NCI-H146 treated with DMSO at 0.1 percent for 48 hours (cell line): Measurements from ENCODE around the gene IRF2BP2.

Experiments
- DNase-seq: peaks from one replicate; lab custom pipeline; 2025; ENCODE audit not compliant: unreplicated experiment; lab: John Stamatoyannopoulos, UW

The IRF2BP2 gene

DNA sequence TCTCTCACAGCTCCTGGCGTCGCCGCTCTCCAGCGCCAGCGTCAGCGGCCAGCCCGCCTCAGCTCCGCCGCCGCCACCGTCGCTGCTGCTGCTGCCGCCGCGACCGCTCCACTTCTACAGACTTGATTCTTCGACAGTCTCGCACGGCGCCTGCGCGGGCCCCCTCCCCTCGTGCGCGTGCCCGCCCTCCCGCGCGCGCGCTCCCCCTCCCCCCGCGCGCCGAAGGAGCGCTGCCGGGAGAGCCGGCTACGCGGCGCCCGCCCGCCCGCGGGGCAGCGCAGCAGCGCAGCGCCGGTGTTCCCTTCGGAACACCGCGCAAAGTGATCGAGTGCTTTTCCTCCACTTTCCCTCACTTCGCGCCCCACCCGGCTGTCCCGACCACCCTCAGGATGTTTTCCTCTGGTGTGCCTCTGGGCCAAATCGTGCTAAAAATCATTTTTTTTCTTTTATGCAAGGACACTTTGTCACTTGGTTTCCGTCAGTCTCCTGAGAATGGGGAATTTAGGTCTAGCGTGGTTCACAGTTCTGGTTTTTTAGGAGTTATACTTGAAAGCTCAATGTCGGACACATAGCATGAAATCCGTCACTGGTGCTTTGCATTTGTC, at the start of gene IRF2BP2:
Gene IRF2BP2, minus strand, starts transcription at position 118 of the 605 bp plus-strand sequence. CDS start 684 bp downstream, outside the sequence.
- DNase-seq = peak; percentile 74

DNA sequence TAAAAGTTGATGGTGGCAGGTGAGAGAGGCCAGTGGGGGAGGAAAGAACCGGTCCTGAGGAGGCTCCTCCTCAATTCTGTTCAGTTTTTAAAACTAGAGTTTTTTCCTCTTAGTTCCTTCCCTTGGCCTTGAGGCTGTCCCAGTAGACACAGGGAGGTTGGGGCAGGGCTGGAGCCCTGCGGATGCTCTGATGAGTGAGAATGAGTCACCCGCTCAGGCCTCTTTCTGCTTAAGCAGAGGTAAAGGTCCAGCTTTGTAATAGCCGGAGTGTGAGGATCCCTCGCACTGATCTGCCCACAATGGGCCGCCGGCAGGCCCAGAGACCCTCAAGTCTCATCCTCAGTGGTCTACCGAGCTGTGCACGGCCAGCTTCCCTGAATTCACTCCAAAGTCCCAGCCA, 49.6 kb upstream of the IRF2BP2 start:
- DNase-seq = no peak

DNA sequence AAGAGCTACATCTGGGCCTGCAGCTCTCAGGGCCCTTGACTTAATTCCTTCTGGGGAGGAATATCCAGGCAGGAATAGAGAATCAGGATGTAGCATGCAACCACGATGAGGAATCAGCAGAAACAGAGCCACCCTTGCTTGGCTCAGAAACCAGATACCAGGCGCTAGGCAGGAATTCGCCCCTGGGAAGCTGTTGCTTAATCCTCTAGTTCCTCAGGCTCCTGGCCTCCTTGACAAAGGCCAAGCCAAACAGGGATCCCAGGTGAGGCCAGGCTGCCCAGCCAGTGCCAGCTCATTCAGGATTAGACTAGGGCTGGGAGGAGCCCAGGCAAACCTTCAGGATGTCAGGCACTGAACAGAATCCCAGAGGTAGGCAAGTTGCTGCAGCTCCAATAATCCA, 48.2 kb upstream of the IRF2BP2 start:
- DNase-seq = no peak

DNA sequence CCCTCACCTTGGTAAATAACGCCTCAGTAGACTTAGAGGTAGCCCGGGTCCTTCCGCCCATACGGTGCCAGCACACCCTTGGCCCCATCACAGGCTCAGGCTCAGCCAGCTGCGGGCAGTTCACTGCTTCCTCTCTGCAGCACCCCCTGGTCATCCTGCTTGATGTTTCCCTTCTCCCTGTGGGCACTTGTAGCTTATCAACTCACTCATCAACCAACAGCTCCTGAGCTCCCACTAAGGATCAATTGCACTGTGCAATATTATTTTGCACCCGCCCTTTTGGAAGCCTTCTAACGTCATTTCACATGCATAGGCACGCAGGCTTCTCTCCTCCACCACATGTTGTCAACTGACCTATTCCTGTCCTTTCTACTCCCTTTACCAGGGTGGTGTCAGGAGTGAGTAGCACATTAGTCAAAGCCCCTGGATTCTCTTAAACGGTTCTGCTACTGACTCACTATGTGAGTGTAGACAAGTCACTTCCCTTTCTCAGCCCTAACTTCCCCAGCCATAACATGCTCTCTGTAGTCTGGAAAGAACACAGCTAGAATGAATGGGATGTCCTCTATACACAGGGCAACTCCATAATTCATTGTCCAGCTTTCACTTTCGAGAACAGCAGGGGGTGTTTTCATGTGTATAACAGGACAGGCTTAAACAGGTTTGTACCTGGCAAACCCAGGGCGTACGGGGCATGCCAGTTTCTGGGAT, 47.1 kb upstream of the IRF2BP2 start:
- no peak for DNase-seq

DNA sequence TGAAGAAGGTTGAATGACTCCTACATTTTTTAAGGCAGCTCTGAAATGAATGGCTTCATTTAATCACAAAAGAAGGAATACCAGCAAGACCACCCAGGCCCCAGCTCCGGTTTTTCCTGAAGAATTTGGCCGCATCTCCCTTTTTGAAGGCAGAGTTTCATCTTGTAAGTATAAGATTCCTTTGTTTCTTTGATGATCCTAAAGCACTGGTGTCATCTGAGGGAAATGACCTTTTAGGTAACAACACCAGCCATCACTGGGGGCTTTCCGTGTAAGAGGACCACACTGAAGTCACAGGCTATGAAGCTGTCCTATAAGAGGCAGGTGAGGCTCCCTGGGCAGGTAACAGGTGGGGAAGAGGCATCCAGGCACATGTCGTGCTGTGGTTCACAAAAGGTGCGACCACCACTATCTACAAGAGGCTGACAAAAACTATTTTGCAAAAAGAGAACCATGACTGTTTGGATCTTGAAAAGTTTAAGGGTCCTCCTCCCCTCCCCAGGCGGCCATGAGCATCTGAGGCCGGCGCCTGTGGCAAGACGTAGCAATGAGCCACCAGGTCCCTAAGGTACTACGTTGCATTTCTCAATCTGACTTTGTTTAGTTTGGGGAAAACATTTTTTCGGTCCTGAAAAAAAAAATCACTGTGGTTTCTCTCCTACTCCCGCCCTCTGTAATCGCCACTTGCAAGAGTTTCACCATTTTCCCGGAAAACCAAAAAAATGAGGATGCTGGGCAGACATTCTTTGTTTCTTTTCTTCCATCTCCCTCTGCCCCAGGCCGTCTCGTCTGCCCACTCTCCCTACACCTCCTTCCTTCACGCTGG, 46.3 kb upstream of the IRF2BP2 start:
- DNase-seq = no peak

DNA sequence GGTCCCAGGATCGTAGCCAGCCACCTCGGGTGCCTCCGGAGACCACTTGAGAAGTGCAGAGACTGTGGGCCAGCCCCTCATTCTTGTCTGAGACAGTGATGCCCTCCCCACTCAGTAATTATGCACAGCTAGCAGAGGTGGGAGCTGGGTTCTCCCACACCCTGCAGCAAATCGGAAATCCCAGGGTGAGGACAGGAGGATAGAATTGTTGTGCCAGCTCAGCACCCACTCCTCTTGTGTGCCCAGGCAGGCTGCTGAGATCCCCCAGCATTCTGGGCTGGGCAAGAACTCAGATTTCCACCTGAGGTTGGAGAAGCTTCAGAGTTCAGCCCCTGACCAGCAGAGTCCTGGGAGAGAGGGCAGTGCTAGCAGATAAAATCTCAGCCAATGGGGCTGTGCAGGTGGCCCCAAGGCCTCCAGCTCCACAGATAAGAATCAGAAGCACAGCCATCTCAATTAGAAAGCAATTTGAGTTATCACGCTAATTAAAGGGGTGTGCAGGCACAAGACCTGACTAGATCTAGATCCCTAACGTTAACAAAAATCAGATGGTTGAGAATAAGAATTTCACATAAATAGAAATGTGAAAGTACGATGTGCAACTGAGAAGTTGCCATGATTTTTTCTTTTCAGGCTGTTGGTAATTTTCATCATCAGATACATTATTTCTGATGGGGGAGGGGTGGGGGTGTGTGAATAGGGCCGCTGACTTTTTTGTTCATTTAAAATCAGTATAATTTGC, 45.5 kb upstream of the IRF2BP2 start:
- DNase-seq = peak; percentile 59

DNA sequence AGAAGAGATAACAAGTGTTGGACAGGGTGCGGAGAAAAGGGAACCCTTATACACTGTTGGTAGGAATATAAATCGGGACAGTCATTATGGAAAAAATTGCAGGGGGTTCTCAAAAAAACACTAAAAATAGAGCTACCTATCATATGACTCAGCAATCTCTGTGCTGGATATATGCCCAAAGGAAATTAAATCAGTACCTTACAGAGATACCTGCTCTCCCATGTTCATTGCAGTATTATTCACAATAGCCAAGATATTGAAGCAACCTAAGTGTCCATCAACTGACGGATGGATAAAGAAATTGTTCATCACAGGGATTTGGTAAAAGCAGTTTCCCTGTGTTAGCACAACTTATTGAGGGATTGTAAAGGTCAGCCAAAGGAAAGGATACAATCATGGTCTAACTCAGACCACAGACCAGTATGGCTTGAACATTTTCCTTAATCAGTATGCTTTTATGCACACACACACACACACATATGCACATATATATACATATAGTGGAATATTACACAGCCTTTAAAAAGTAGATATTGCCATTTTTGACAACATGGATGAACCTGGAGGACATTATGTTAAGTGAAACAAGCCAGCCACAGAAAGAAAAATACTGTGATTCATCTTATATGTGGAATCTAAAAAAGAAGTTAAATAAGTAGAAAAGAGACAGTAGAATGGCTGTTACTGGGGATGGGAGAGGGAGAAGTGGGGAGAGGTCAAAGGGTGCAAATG, 44.2 kb upstream of the IRF2BP2 start:
- no peak for DNase-seq

DNA sequence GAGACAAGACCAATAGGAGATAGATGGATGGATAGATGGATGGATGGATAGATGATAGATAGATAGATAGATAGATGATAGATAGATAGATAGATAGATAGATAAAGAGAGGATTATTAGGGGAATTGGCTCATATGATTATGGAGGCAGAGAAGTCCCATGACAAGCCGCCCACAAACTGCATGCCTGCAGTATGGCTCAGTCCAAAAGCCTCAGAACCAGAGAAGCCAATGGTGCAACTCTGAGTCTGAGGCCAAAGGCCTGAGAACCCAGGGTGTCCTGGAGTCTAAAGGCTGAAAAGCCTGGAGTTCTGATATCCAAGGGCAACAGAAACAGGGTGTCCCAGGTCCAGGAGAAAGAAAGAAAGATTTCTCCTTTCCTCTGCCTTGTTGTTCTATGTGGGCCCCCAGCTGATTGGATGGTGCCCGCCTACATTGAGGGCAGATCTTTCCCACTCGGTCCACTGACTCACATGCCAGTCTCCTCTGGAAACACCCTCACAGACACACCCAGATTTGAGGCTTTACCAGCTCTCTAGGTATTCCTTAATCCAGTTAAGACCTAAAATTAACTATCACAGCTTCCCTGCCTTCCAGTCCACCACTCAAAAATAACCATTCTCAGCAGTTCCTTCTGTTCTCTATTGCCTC, 39.6 kb upstream of the IRF2BP2 start:
- DNase-seq = no peak

DNA sequence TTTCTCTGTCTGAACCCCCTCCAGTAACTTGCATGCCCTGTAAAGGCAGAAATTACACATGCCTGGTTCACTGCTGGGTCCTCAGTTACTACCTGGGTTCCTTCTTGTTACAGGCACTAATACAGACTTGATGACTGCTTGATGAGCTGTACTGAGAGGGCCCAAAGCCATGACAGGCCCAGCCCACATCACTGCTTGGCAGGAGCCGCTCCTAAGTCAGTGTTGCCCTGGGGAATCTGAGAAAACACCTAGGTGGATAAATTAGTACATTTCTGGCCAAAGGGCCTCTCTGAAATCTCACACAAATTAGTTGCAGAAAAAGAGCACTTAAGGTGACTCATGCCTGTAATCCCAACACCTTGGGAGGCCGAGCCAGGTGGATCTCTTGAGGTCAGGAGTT, 37.8 kb upstream of the IRF2BP2 start:
- no peak for DNase-seq

DNA sequence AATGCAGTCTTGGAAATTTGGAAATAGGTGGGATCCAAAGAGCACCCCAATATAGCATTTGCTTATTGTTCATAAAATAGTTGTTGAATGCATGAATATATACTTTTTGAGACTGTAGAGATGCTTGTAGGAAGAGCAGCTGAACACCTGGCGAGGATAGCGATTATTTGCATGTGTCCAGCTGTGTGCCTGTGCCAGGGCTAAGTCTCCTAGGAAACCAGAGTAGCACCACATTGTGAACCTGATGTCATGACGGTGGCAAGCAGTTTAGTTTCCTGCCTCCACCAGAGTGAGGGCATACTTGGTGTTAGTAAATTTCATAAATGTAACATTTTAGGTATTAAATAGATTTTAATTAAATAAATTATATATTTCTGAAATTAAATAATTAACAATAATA, 37.3 kb upstream of the IRF2BP2 start:
- DNase-seq = peak; percentile 77

DNA sequence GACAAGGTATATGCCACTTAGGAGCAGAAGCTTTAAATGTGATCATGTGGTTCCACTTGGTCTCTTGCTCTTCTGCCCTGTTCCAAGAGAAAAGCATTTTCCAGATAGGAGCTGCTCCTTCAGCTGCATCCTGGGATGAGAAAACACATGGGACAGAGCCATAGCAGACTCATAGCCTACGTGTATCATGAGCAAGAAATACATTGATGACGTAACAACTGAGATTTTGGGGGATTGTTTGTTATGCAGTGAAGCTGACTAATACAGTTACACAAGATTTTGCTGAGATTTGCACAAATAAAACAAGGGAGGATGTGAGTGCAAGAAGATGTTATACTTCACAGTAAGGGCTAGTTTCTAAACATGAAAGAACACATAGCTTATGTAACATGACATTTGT, 36.0 kb upstream of the IRF2BP2 start:
- no peak for DNase-seq

DNA sequence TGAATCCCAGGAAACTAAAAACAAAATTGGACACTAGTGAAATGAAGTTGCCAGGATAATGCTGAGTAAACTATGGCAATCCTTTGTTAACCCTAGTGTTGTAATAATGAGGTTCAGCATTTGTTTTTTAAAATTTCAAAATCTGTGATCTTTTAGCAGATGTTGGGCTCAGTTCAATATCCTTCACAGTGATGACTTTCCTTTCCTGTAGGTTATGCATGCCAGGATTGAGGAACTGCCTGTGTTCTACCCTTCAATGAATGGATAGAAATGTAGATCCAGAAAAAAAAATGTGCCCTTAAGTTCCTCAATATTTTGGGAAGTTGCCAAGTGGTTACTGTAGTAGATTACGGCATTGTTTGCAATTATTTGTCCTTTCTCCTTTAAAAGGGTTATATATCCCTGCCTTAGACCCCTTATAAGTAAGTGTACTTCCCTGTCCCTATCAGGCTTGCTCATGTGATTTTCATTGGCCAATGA, 35.5 kb upstream of the IRF2BP2 start:
- no peak for DNase-seq

DNA sequence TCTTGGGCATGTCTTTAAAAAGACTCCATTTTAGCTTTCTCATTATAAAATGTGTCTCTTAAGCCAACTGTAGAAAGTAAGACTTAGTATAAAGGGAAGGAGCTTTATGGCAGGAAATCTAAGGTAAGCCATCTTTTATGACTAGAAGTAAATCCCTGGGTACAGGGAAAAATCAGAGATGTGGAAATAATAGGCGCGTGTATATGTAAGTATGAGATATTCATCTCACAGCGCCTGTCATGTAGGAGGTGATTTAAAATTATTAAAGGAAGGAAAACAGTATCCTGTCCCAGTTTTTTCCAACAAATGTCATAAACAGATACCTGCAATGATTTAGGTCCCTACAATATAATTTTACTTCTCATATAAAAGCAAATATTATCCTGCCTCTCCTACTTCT, 35.0 kb upstream of the IRF2BP2 start:
- no peak for DNase-seq

DNA sequence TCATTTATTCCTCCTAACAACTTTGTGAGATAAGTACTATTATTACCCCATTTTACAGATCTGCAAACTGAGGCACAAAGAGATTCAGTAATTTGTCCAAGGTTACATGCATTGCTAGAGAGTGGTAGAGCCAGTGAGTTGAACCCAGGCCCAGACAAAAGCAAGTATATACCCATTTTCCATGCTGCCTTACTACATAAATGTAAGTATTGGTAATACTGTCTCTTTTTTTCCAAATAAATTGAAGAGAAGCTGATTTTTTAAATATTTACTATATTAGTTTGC, 33.8 kb upstream of the IRF2BP2 start:
- DNase-seq = no peak

DNA sequence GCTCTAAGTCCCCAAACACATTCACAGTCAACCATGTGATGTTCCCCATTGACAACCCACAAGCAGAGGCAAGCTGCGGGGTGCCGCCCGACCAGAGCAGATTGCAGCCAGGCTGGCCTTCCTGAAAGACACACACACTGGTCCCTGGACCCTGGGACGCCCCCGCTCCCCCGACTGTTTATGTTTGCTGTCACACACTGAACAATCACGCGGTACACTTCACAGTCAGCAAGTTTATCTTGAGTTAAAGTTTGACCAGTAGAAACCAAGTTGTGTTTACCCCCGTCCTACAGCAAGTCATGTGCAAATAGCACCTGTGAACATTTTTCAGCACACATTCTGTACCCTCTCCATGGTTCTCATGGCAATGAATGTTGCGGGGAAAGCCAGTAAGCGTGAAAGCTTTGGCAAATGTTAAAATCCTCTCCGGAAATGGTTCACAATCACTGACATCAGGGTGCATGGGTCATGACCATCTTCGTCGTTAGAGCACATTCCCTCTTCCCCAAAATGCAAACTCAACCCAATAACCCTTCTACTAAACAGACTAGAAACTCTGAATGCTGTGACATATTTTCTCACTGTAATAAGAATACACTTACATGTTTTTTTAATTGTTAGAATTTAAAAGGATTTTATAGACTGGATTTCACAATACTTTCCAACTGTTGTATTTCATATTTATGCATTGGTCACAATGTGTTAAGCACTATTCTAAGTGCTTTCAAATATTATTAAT, 33.3 kb upstream of the IRF2BP2 start:
- no peak for DNase-seq

DNA sequence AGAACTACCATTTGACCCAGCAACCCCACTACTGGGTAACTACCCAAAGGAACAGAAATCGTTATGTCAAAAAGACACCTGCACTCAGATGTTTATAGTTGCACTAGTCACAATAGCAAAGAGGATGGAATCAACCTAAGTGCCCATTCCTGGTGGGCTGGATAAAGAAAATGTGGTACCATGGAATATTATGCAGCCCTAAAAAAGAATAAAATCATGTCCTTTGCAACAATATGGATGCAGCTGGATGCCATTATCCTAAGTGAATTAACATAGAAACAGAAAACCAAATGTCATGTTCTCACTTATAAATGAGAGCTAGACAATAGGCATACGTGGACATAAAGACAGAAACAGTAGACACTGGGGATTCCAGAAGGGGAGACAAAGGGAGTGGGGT, 32.5 kb upstream of the IRF2BP2 start:
- DNase-seq = no peak

DNA sequence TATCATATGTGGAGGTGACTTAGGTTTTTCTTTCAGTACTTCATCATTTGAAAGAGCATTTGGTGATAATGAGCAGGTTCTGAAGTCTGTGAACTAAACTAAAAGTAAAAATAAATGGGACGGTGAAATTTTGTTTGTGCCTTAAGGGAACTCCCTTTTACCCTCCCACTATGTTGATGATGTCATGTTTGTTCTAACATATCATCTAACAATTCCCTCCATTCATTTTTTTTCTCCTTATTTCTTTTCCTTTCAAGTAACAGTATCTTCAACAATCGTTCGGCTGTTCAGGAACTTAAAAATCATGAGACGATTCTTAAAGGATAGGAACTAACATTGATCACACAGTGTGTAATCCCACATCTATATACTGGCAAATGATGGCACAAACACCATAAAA, 30.0 kb upstream of the IRF2BP2 start:
- DNase-seq = no peak

DNA sequence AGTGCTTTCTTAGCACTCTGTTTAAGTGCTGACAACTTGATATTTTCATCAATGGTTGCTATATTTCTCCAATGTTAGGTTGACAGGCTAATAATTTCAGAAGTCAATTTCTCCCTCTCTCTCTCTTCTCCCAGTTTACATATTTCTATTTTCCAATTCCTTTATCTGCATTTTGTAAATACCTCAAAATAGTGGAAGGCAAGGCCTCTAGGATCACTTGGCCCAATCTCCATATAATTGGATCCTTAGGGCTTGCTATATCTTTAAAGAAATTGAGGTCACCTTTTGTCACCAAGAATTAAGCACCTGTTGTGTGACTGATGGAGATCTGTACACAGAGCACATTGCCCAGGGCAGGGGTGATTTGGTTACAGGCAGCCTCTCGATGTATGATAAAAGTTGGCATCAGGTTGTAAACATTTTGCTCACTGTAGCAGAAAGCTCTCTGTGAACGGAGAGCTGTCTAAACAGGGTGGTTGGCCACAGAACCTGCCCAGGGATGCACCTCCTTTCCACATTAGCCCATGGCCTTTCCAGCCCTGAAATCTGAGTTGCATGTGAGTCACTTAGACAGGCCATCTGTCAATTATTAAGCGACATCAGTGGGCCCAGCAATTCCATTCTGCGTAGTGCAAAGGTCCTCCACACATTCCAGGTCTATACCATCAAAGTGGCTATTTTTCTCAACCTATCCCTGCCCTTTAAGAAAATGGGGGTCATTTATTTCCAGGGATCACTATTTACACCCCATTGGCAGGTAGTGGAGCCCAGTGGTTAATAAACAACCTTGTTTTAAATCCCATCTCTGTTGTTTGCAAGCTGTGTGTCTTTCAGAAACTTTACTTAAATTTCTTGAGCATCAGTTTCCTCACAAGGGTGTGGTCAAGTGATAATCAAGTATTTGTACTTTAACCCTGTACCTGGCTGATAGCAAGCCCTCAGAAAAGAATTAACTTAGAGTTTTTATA, 29.1 kb upstream of the IRF2BP2 start:
- no peak for DNase-seq
